ENCODE data around the gene TMEM51.

Gene TMEM51

DNA sequence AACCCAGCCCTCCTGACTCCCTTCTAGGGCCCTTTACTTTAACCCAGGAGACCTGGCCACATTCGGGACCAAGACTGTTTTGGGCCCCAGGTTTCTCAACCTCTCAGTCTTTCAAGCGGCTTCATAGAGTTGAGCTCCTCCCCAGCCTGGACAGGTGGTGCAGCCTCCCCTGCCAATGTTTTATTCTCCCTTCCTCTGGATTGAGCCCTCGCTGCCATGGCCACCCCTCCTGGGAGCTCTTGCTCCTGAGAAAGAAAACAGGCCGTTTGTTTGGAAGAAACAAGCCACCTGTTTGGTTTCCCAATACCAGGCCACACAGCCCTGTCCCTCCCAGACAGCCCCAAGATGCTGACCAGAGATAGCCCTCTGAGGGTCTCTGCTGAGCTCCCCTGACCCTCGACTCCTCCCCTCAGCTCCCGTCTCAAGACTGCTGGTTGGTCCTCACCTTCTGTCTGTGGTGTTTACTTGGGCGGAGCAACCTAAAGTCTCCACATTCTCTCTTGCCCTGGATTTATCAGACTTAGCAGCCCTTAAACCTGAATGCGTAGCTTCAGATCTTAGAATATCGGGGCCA is 3.3 kb downstream of the TMEM51 start:
- no peak for DNase-seq (ENCODE audit: low read depth in 1 of 2, low spot score in 1 of 2)
- Histone ChIP-seq H3K27ac (replicated peaks) (no peak overlapping the region), H3K4me3 (replicated peaks; ENCODE audit: insufficient read depth, low read length) (no peak overlapping the region), H3K27me3 (ENCODE audit: insufficient read depth, poor library complexity, severe bottlenecking) (peaks cover 25% of the 10 kb centered on the region)
- TF ChIP-seq SPI1 (IDR thresholded peaks at IDR 0.05; ENCODE audit: borderline replicate concordance, low read depth), result no peak
- TF ChIP-seq REST (IDR thresholded peaks at IDR 0.05; ENCODE audit: insufficient replicate concordance, low read depth), result no peak
- no peak for TF ChIP-seq POLR2AphosphoS5 (IDR thresholded peaks at IDR 0.05; ENCODE audit: low read depth)
- no peak for TF ChIP-seq GABPA (IDR thresholded peaks at IDR 0.05; ENCODE audit: low read depth)

- TF ChIP-seq CTCF (IDR thresholded peaks at IDR 0.05; ENCODE audit: insufficient read depth, low read length) (no peak), GABPA (IDR thresholded peaks at IDR 0.05; ENCODE audit: low read depth) (no peak), POLR2AphosphoS5 (IDR thresholded peaks at IDR 0.05; ENCODE audit: low read depth) (no peak), REST (IDR thresholded peaks at IDR 0.05; ENCODE audit: insufficient replicate concordance, low read depth) (no peak), SPI1 (IDR thresholded peaks at IDR 0.05; ENCODE audit: borderline replicate concordance, low read depth) (no peak)
- Histone ChIP-seq H3K27me3 (ENCODE audit: insufficient read depth, poor library complexity, severe bottlenecking) (peaks cover 18% of the 10 kb centered on the region), H3K27ac (replicated peaks) (no peak overlapping the region), H3K4me3 (replicated peaks; ENCODE audit: insufficient read depth, low read length) (no peak overlapping the region)
- no peak for DNase-seq (ENCODE audit: low read depth in 1 of 2, low spot score in 1 of 2)
These were observed 4.2 kb downstream of the TMEM51 start for GRCh38 chr1:15157524-15158399.

DNA sequence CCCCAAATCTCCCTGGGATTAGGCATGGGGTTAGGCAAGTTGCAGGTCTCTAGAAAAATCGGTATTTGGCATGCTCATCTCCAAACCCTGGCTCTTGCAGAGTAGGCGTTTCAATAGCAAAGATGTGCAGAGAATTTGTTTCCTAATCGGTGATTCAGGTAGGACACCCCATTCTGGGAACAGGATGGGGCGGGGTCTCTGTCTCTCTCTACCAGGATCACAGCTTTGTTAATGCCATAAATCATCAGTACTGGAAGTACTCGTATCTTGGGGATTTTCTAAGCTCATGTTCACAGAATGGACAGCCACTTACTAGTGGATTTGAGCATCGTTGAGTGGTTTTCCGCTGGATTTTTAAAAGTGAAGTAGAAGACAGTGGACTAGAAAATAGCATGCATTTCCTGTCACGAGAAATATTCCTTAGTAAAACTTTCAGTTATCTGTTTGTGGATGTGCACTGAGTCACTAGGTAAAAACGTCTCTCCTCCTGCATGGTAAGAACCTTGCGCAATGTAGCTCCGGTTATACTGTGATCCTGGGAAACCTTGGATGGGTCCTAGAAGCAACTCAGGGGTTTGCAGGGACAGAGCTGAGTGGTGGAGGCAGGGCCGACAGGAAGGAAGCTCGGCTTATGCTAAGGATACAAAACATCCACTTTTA is 5.1 kb downstream of the TMEM51 start:
- no peak for DNase-seq (ENCODE audit: low read depth in 1 of 2, low spot score in 1 of 2)
- no peak for TF ChIP-seq POLR2AphosphoS5 (IDR thresholded peaks at IDR 0.05; ENCODE audit: low read depth)
- no peak for TF ChIP-seq GABPA (IDR thresholded peaks at IDR 0.05; ENCODE audit: low read depth)
- Histone ChIP-seq H3K27ac (replicated peaks) (no peak overlapping the region), H3K27me3 (ENCODE audit: insufficient read depth, poor library complexity, severe bottlenecking) (peaks cover 11% of the 10 kb centered on the region), H3K4me3 (replicated peaks; ENCODE audit: insufficient read depth, low read length) (no peak overlapping the region)

- no peak for TF ChIP-seq CTCF (IDR thresholded peaks at IDR 0.05; ENCODE audit: insufficient read depth, low read length)
- TF ChIP-seq POLR2AphosphoS5 (IDR thresholded peaks at IDR 0.05; ENCODE audit: low read depth), result no peak
- TF ChIP-seq GABPA (IDR thresholded peaks at IDR 0.05; ENCODE audit: low read depth), result no peak
- TF ChIP-seq REST (IDR thresholded peaks at IDR 0.05; ENCODE audit: insufficient replicate concordance, low read depth), result no peak
- TF ChIP-seq SPI1 (IDR thresholded peaks at IDR 0.05; ENCODE audit: borderline replicate concordance, low read depth), result no peak
- H3K27me3 ChIP-seq (ENCODE audit: insufficient read depth, poor library complexity, severe bottlenecking), result peaks cover 10% of the 10 kb centered on the region
- DNase-seq (ENCODE audit: low read depth in 1 of 2, low spot score in 1 of 2), result no peak
- no peak overlapping the region for H3K4me3 ChIP-seq (replicated peaks; ENCODE audit: insufficient read depth, low read length)
- H3K27ac ChIP-seq (replicated peaks), result no peak overlapping the region
These were observed 5.6 kb downstream of the TMEM51 start for GRCh38 chr1:15159166-15159555.
